Activated CD4-positive, CD25-positive, alpha-beta regulatory T cell treated with anti-CD3 and anti-CD28 coated beads, Interleukin-2, amount 50 U/mL, for 24 hours (primary cell): Measurements from ENCODE around the gene CADM2.
"Not testable (repeated sequence)": the region's sequence is repeated elsewhere in the genome, so short reads cannot be mapped to it uniquely, and the experiment has no call there.

Experiments used
- ATAC-seq, 2 donors: fragments of 150-1000 bp; cut with Tn5 transposase; one replicate each; pipeline ENCODE4 v1.10.0; 2021; ENCODE audit warnings: mild to moderate bottlenecking in 1 of 2, moderate library complexity in 1 of 2

CADM2 gene

GRCh38 chr3:85081191-85081906, 122.6 kb downstream of the CADM2 start:
- ATAC-seq = no peak

GRCh38 chr3:85090495-85090894, 131.7 kb downstream of the CADM2 start:
- ATAC-seq = no peak

GRCh38 chr3:85100316-85100715, 141.5 kb downstream of the CADM2 start:
- ATAC-seq = no peak

GRCh38 chr3:85102781-85103180, 144.0 kb downstream of the CADM2 start:
- no peak for ATAC-seq

GRCh38 chr3:85110393-85110792, 151.6 kb downstream of the CADM2 start:
- ATAC-seq = no peak

- no peak for ATAC-seq
Observed at GRCh38 chr3:85120879-85121278, 162.1 kb downstream of the CADM2 start.

- ATAC-seq = not testable (repeated sequence)
Observed at GRCh38 chr3:85132864-85133263, 174.1 kb downstream of the CADM2 start.

GRCh38 chr3:85133691-85134420, 175.1 kb downstream of the CADM2 start:
- not testable (repeated sequence) for ATAC-seq

GRCh38 chr3:85142626-85143025, 183.8 kb downstream of the CADM2 start:
- no peak for ATAC-seq

GRCh38 chr3:85148036-85148435, 189.2 kb downstream of the CADM2 start:
- no peak for ATAC-seq

- no peak for ATAC-seq
Observed at GRCh38 chr3:85151555-85151954, 192.8 kb downstream of the CADM2 start.

GRCh38 chr3:85153279-85153678, 194.5 kb downstream of the CADM2 start:
- ATAC-seq = not testable (repeated sequence)

GRCh38 chr3:85159376-85159775, 200.6 kb downstream of the CADM2 start:
- no peak for ATAC-seq

- no peak for ATAC-seq
Observed at GRCh38 chr3:85161544-85161943, 202.8 kb downstream of the CADM2 start.

- no peak for ATAC-seq
Observed at GRCh38 chr3:85162905-85163304, 204.1 kb downstream of the CADM2 start.

- ATAC-seq = no peak
Observed at GRCh38 chr3:85164436-85164835, 205.6 kb downstream of the CADM2 start.

GRCh38 chr3:85167576-85167975, 208.8 kb downstream of the CADM2 start:
- ATAC-seq = no peak

- no peak for ATAC-seq
Observed at GRCh38 chr3:85170646-85171045, 211.9 kb downstream of the CADM2 start.

GRCh38 chr3:85171976-85172375, 213.2 kb downstream of the CADM2 start:
- ATAC-seq = no peak

GRCh38 chr3:85176799-85177198, 218.0 kb downstream of the CADM2 start:
- ATAC-seq = no peak

GRCh38 chr3:85182975-85183752, 224.4 kb downstream of the CADM2 start:
- no peak for ATAC-seq

- ATAC-seq = no peak
Observed at GRCh38 chr3:85185495-85185894, 226.7 kb downstream of the CADM2 start.

GRCh38 chr3:85189731-85190130, 230.9 kb downstream of the CADM2 start:
- ATAC-seq = no peak

GRCh38 chr3:85193565-85193964, 234.8 kb downstream of the CADM2 start:
- ATAC-seq = no peak
